Kidney epithelial cell (primary cell): ENCODE results near the gene KCNH1. TPM values are rescaled to one million over a fixed set of nuclear protein-coding genes. Genes with fewer than 3 reads are reported as not detected.

Experiments used
- DNase-seq: peaks from one replicate; pipeline ENCODE4 v3.0.0-alpha.2; 2010; ENCODE audit warnings: low read depth
- H3K27me3 ChIP-seq: 2 replicates; pipeline ENCODE4 v1.6.0; 2011; ENCODE audit warnings: low read length; ENCODE audit not compliant: control insufficient read depth, insufficient read depth
- H3K36me3 ChIP-seq: 2 replicates; pipeline ENCODE4 v1.5.1; 2011; ENCODE audit warnings: low read length; ENCODE audit not compliant: control insufficient read depth, insufficient read depth
- H3K4me3 ChIP-seq: 2 replicates; pipeline ENCODE4 v1.5.1; 2011; ENCODE audit warnings: low read depth, mild to moderate bottlenecking, control low read depth, low read length
- total RNA-seq: library from RNA; depleted of rRNA; stranded (reverse); fragments of >200 nt; gene quantifications from 2 replicates; pipeline ENCODE4 v1.2.3, GENCODE V29; 2015
- TF ChIP-seq, protein P1 (sequence below): IDR thresholded peaks from 2 replicates; pipeline ENCODE4 v1.5.1; 2011; ENCODE audit warnings: mild to moderate bottlenecking, moderate library complexity, low read length, control low read depth, inconsistent platforms; ENCODE audit not compliant: insufficient read depth, poor library complexity, severe bottlenecking

KCNH1 gene
- total RNA-seq = 11.6 and 14.3 TPM in 2 replicates

DNA sequence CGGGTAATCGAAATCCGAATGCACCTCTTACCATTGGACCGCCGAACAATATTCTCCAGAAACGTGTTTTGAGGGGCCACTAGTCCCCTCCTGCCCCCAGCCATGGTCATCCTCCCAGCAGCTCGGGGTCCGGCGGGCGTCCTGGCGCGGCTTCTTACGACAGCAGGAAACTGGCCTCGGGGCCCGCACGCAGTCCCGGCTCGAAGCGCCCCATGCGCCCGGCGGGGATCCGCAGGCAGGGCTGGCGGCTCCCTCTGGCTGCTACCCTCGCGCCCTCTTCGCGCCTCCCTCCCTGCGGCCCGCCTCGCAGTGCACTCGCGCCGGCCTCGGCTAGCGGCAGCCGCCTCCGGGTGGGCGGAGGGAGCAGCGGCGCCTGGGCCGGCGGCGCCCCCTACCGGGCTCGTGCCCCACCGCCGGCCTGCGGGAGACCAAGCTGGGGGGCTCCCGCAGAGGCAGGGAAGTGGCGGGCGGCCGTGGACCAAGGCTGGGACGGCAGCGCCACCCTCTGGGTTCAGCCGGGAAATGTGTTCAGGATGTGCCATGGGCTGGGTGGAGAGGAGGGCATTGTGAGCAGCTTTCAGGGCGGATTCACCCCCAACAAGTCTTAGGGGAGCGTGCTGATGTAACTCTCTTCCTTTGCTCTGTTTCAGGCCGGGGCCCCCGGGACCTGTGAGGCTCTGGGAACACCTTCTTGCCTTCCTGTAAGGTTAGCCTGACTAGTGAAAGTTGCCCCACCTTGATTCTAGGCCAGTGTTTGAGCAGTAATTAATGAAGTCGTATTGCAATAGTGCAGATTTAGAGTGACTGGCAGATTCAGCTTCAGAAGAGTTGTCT, at the start of gene KCNH1:
KCNH1 (minus strand) TSS at position 313 of the 834 bp plus-strand sequence; CDS start at position 110, 203 bp downstream.
- Histone ChIP-seq H3K27me3 (no peaks in the 10 kb centered on the region), H3K4me3 (peak within 1 kb of the TSS; percentile 67), H3K36me3 (no peaks in the 10 kb centered on the region)
- TF ChIP-seq, protein P1, sequence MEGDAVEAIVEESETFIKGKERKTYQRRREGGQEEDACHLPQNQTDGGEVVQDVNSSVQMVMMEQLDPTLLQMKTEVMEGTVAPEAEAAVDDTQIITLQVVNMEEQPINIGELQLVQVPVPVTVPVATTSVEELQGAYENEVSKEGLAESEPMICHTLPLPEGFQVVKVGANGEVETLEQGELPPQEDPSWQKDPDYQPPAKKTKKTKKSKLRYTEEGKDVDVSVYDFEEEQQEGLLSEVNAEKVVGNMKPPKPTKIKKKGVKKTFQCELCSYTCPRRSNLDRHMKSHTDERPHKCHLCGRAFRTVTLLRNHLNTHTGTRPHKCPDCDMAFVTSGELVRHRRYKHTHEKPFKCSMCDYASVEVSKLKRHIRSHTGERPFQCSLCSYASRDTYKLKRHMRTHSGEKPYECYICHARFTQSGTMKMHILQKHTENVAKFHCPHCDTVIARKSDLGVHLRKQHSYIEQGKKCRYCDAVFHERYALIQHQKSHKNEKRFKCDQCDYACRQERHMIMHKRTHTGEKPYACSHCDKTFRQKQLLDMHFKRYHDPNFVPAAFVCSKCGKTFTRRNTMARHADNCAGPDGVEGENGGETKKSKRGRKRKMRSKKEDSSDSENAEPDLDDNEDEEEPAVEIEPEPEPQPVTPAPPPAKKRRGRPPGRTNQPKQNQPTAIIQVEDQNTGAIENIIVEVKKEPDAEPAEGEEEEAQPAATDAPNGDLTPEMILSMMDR = peak; percentile 73
- DNase-seq = peak; percentile 28

- TF ChIP-seq, protein P1 = no peak
- no peak for DNase-seq
- no peak overlapping the region for H3K4me3 ChIP-seq
- H3K36me3 ChIP-seq = no peaks in the 10 kb centered on the region
- no peaks in the 10 kb centered on the region for H3K27me3 ChIP-seq
Measured at GRCh38 chr1:211182746-211183145, 48.8 kb upstream of the KCNH1 start.

- no peak for DNase-seq
- Histone ChIP-seq H3K27me3 (no peaks in the 10 kb centered on the region), H3K4me3 (no peak overlapping the region), H3K36me3 (no peaks in the 10 kb centered on the region)
- TF ChIP-seq, protein P1 = no peak
Measured at GRCh38 chr1:211174375-211174774, 40.4 kb upstream of the KCNH1 start.

DNA sequence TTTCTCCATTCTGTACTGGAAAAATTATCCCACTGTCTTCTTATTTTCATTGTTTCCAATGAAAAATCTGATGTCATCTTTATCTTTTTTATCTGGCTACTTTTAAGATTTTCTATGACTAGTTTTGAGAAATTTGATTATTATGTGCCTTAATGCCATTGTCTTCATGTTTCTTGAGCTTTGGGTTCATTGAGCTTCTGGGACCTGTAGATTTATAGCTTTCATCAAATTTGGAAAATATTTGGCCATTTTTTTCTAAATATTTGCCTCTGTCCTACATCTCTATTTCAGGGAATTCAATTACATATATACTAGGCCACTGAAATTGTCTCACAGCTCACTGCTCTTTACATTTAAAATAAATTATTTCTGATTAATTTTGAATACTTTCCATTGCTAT, 38.7 kb upstream of the KCNH1 start:
- Histone ChIP-seq H3K27me3 (no peaks in the 10 kb centered on the region), H3K36me3 (no peaks in the 10 kb centered on the region), H3K4me3 (no peak overlapping the region)
- no peak for DNase-seq
- TF ChIP-seq, protein P1 = no peak

- Histone ChIP-seq H3K27me3 (no peaks in the 10 kb centered on the region), H3K36me3 (no peaks in the 10 kb centered on the region), H3K4me3 (no peak overlapping the region)
- TF ChIP-seq, protein P1 = no peak
- no peak for DNase-seq
Measured at GRCh38 chr1:211169353-211169752, 35.4 kb upstream of the KCNH1 start.
